Hepatocyte (in vitro differentiated cells): ENCODE measurements around the gene MME. TPM values are rescaled to one million over a fixed set of nuclear protein-coding genes. Genes with fewer than 3 reads are reported as not detected.

Experiments used
- DNase-seq: peaks from one replicate; pipeline ENCODE4 v3.0.0-alpha.2; 2016; ENCODE audit warnings: low spot score
- H2AFZ ChIP-seq: fragments of 200-600 bp; sonication (generic); 2 replicates; pipeline ENCODE4 v1.6.0; 2016; ENCODE audit warnings: antibody characterized with exemption, mild to moderate bottlenecking
- H3K27ac ChIP-seq: fragments of 200-600 bp; sonication (generic); 2 replicates; pipeline ENCODE4 v1.5.1; 2016; ENCODE audit warnings: mild to moderate bottlenecking
- H3K27me3 ChIP-seq: fragments of 200-600 bp; sonication (generic); 2 replicates; pipeline ENCODE4 v1.6.1; 2016
- H3K36me3 ChIP-seq: fragments of 200-600 bp; sonication (generic); replicated peaks from 2 replicates; pipeline ENCODE4 v1.5.1; 2016; ENCODE audit warnings: low read depth; ENCODE audit not compliant: insufficient read depth
- H3K4me1 ChIP-seq: fragments of 200-600 bp; sonication (generic); 2 replicates; pipeline ENCODE4 v1.5.1; 2016; ENCODE audit warnings: mild to moderate bottlenecking, moderate library complexity; ENCODE audit not compliant: insufficient read depth
- H3K4me2 ChIP-seq: fragments of 200-600 bp; sonication (generic); 2 replicates; pipeline ENCODE4 v1.6.0; 2016
- H3K4me3 ChIP-seq: fragments of 200-600 bp; sonication (generic); 2 replicates; pipeline ENCODE4 v1.5.1; 2016; ENCODE audit warnings: mild to moderate bottlenecking
- H3K79me2 ChIP-seq: fragments of 200-600 bp; sonication (generic); 2 replicates; pipeline ENCODE4 v1.6.0; 2017; ENCODE audit warnings: mild to moderate bottlenecking
- H3K9me2 ChIP-seq: fragments of 200-600 bp; sonication (generic); replicated peaks from 2 replicates; pipeline ENCODE4 v1.6.0; 2017; ENCODE audit warnings: mild to moderate bottlenecking; ENCODE audit not compliant: insufficient read depth
- H3K9me3 ChIP-seq: fragments of 200-600 bp; sonication (generic); 2 replicates; pipeline ENCODE4 v1.5.1; 2016; ENCODE audit warnings: low read depth, mild to moderate bottlenecking
- H4K20me1 ChIP-seq: fragments of 200-600 bp; sonication (generic); 2 replicates; pipeline ENCODE4 v1.6.0; 2016; ENCODE audit warnings: mild to moderate bottlenecking; ENCODE audit not compliant: insufficient read depth, poor library complexity, severe bottlenecking
- CTCF ChIP-seq: fragments of 200-600 bp; sonication (generic); IDR thresholded peaks from 2 replicates; pipeline ENCODE4 v1.5.1; 2016; ENCODE audit warnings: antibody characterized with exemption, mild to moderate bottlenecking; ENCODE audit not compliant: poor library complexity
- EZH2 ChIP-seq: fragments of 200-600 bp; sonication (generic); IDR thresholded peaks from 2 replicates; pipeline ENCODE4 v1.6.1; 2016; ENCODE audit warnings: antibody characterized with exemption, mild to moderate bottlenecking, borderline replicate concordance
- EZH2phosphoT487 ChIP-seq: fragments of 200-600 bp; sonication (generic); IDR thresholded peaks from one replicate; pipeline ENCODE4 v1.6.1; 2018; ENCODE audit warnings: antibody characterized with exemption, mild to moderate bottlenecking, low read depth, moderate library complexity; ENCODE audit not compliant: unreplicated experiment, severe bottlenecking
- WGBS: methylation state at CpG from one replicate; pipeline ENCODE4 v1.1.6; 2016; ENCODE audit warnings: low lambda C conversion rate; ENCODE audit errors: missing lambda C conversion rate; 5-methylcytosine and 5-hydroxymethylcytosine counted together
- polyA plus RNA-seq: library from polyadenylated mRNA; unstranded; fragments of >200 nt; fragmentation: Nextera tagmentation; extraction: Ambion mirVana; gene quantifications from 2 replicates; pipeline ENCODE4 v1.2.1, GENCODE V29; 2016
- total RNA-seq: library from RNA; depleted of rRNA; stranded (reverse); fragments of >200 nt; gene quantifications from 2 replicates; pipeline ENCODE4 v1.2.3, GENCODE V29; 2014

MME gene
- total and polyA plus RNA-seq, 2 experiments from 2014 or later, result 135 to 250 TPM

- Histone ChIP-seq H3K36me3 (no peaks in the 10 kb centered on the region), H3K9me3 (no peaks in the 10 kb centered on the region), H2AFZ (no peak overlapping the region), H3K4me2 (no peak overlapping the region), H3K4me1 (no peaks in the 10 kb centered on the region), H4K20me1 (no peaks in the 10 kb centered on the region), H3K4me3 (no peak overlapping the region), H3K9me2 (no peaks in the 10 kb centered on the region), H3K79me2 (no peaks in the 10 kb centered on the region), H3K27ac (no peak overlapping the region), H3K27me3 (no peaks in the 10 kb centered on the region)
- TF ChIP-seq EZH2phosphoT487 (no peak), CTCF (no peak), EZH2 (no peak)
- WGBS, result 83% methylated on average over 5 of the region's 5 CpGs
- no peak for DNase-seq
Measured at GRCh38 chr3:155179966-155180757, 100.0 kb downstream of the MME start.

- no peak for DNase-seq
- Histone ChIP-seq H3K27me3 (no peaks in the 10 kb centered on the region), H2AFZ (no peak overlapping the region), H3K9me3 (no peaks in the 10 kb centered on the region), H3K4me3 (no peak overlapping the region), H3K79me2 (no peaks in the 10 kb centered on the region), H3K4me1 (no peaks in the 10 kb centered on the region), H3K27ac (no peak overlapping the region), H4K20me1 (no peaks in the 10 kb centered on the region), H3K9me2 (no peaks in the 10 kb centered on the region), H3K4me2 (no peak overlapping the region), H3K36me3 (no peaks in the 10 kb centered on the region)
- 96% methylated on average over 1 of the region's 1 CpG for WGBS
- TF ChIP-seq EZH2 (no peak), EZH2phosphoT487 (no peak), CTCF (no peak)
Measured at GRCh38 chr3:155182467-155182866, 102.3 kb downstream of the MME start.

GRCh38 chr3:155184011-155184410 is 103.9 kb downstream of the MME start:
- no peaks in the 10 kb centered on the region for H3K4me1 ChIP-seq
- no peak overlapping the region for H3K4me3 ChIP-seq
- H3K4me2 ChIP-seq, result no peak overlapping the region
- H3K9me2 ChIP-seq, result no peaks in the 10 kb centered on the region
- no peaks in the 10 kb centered on the region for H3K9me3 ChIP-seq
- no peak overlapping the region for H2AFZ ChIP-seq
- no peaks in the 10 kb centered on the region for H3K79me2 ChIP-seq
- H3K36me3 ChIP-seq, result no peaks in the 10 kb centered on the region
- H3K27ac ChIP-seq, result no peak overlapping the region
- H4K20me1 ChIP-seq, result no peaks in the 10 kb centered on the region
- TF ChIP-seq CTCF (no peak), EZH2 (no peak), EZH2phosphoT487 (no peak)
- 100% methylated on average over 1 of the region's 1 CpG for WGBS
- no peak for DNase-seq
- no peaks in the 10 kb centered on the region for H3K27me3 ChIP-seq

DNA sequence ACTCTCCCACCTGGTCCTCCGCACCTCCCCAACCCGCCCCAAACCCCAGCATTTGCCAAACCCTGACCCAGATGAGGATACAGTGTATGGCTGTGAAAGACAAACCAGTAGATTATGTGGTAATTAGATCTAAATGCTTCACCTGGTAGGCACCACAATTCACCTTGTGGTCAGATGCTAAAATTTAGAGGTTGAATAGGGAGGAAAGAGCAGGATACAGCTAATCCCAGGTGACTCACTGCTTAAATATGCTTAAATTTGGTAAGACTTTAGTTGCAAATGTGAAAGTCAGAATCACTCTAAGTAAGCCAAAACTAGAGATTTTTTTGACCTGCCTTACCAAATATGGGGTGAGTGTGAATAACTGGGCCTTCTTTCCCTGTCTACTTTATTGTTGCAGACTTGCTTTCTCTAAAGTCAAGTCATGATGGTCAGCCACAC is 105.5 kb downstream of the MME start:
- Histone ChIP-seq H2AFZ (no peak overlapping the region), H3K27me3 (no peaks in the 10 kb centered on the region), H3K9me2 (no peaks in the 10 kb centered on the region), H4K20me1 (no peaks in the 10 kb centered on the region), H3K4me3 (no peak overlapping the region), H3K4me1 (no peaks in the 10 kb centered on the region), H3K79me2 (no peaks in the 10 kb centered on the region), H3K36me3 (no peaks in the 10 kb centered on the region), H3K27ac (no peak overlapping the region), H3K9me3 (no peaks in the 10 kb centered on the region), H3K4me2 (no peak overlapping the region)
- 100% methylated on average over 2 of the region's 2 CpGs for WGBS
- DNase-seq, result no peak
- no peak for TF ChIP-seq EZH2phosphoT487
